Measurements from ENCODE around the gene CLDN4.
A peak's percentile ranks its signal among the peaks of the same experiment; 100 is the strongest.
"Not testable (repeated sequence)": the region's sequence is repeated elsewhere in the genome, so short reads cannot be mapped to it uniquely, and the experiment has no call there.

CLDN4 gene

DNA sequence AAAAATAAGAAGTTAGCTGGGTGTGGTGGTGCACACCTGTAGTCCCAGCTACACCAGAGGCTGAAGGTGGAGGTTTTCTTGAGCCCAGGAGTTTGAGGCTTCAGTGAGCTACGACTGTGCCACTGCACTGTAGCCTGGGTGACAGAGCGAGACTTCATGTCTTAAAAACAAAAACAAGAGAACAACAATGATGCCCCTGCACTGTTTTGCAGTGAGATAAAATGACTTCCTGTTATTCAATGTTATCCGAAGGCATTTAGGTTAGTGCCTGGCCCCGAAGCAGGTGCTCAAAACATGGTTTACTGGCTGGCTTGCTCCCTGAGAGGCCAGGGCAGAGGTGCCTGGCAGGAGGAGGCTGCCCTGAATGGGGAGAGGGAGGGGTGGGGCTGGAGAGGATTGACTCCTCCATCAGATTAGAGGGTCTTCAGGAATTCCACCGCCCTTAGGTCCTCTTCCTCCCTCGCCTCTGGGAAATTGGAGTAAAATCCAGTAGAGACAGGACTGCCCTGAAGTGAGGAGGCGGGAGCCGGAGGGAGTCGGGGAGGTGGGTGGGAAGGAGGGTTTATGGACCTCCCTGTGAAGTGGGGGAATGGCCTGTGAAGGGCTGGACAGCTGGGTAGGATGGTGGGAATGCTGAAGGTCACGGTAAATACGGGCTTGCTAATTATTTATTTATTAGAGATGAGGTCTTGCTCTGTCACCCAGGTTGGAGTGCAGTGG is 6.8 kb upstream of the CLDN4 start:
- no peak for DNase-seq

DNA sequence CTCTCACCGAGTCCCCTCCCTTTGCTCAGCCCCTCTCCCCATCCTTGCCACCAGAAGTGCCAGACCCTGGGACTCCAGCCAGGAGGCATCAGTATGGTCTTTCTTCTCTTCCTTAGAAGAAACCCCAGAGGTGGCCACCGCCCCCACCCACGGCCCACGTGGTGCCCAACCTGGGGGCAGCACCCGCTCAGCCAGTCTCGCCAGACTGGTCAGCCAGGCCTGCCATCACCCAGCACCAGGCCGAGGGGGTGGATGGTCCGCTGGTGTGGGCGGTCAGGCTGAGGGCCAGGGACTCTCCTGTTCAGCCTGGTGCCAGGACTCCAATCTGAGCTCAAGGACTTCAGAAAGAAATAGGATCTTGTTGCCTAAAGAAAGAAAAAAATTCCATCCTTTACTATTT is 5.8 kb upstream of the CLDN4 start:
- DNase-seq: no peak

DNA sequence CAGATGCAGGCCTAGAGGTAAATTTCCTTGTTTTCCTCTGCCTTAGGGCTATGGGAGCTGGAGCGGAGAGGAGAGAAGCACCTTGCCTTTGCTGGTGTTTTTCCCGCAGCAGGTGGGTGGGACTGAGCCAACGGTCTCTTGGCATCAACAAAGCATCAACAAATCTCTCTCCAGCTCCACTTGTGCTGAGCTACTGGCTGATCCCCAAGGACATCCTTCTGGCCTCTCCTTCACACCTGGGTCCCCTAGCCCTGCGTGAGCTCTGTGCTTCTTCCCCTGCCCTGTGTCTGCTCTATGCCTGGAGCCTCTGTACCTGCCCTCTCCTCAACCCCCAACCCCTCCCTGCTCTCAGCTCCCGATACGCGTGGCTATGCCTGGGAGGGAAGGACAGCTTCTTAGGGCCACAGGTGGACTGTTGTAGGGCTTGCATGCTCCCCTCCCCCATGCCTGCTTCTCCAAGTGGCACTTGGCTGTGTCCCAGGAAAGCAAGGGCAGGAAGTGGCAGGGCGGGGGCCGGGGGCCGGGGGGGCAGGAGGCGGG is 3.2 kb upstream of the CLDN4 start:
- no peak for DNase-seq

DNA sequence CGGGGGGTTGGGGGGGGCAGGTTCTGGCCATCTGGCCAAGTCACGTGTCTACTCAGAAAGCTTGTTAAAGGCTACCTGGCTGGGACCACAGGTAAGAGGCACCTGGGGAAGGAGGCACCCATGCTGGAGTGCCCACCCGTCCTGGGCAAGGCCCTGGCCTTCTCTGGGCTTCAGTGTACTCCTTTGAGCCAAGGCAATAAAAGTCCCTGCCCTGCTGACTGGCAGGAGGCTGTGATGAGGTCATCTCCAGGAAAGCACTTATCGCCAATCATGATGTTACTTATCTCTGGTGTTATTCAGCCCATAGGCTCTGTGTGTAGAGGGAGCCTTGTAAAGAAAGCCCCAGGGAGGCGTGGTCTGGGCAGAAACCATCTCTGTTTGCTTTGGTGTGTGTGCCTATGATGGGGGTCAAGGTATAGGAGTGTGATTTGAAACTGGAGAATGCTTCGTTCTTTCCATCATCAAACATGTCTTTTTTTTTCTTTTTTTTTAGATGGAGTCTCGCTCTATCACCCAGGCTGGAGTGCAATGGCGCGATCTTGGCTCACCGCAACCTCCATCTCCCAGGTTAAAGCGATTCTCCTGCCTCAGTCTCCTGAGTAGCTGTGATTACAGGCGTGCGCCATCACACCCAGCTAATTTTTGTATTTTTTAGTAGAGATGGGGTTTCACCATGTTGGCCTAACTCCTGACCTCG is 2.5 kb upstream of the CLDN4 start:
- no peak for DNase-seq

DNA sequence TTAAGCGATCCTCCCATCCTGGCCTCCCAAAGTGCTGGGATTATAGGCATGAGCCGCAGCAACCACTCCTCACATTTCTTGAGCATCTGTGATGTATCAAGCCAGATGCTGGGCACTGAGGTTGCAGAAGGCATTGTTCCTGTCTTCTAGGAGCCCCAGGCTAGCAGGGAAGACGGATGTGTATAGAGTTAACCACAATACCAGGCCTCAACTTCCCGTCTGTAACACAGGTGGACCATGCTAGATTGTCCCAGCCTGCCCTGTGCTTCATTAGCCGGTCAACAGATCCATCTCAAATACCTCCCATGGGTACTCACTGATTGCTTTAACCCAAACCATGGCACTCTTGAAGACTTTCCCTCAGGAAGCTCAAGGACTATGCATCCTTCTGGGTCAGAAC is 1.8 kb upstream of the CLDN4 start:
- DNase-seq: no peak

DNA sequence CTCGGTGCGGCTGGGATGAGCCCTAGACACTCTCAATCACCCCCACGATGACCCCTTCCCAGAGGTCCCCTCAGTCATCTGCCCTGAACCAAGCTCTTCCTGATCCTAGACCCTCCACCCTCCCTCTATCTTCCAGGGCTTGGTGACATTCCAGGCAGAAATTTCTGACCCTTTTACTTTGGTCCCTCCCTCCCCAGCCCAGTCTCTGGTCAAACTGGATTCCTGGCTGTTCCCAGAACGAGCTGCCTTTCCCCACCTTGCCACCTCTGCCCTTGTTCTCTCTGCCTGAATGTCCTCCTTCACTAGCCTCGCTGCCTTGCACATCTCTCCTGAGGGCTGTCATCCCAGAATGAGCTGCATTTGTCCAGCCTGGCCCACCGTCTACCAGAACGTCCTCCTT is 1.3 kb upstream of the CLDN4 start:
- no peak for DNase-seq

DNA sequence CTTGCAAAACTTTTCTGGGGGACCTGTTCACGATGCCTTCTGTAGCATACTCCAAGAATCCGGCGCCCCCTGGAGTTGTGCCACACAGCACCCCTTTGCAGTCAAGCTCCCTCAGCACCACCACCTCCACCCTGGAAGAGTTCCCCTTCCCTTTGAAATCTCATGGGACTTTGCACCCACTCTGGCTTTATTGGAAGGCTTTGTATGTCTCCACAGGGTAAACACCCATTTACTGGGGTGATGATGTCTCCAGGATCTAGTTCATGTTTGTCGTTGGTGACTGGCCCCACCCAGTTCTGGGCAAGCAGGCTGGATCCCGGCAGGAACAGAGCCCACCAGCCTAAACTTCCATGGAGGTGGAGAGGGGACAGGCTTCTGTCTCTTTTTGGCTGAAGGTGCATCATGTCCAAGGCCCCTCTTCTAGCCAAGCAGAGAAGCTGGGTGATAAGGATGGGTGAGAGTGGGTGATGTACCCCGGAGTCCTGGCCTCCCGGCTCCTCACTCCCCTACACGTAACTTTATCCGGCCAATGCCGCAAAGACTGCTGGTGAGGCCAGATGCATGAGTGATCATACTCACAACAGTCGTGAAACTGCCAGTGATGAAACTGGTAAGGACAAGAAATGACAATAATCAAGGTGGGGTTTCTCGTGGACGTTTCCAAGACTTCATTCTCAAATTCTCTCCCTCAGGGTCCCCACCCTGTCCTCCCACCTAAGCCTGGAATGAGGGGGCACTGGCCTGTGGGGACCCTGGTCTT is 695 bp upstream of the CLDN4 start:
- DNase-seq: no peak

DNA sequence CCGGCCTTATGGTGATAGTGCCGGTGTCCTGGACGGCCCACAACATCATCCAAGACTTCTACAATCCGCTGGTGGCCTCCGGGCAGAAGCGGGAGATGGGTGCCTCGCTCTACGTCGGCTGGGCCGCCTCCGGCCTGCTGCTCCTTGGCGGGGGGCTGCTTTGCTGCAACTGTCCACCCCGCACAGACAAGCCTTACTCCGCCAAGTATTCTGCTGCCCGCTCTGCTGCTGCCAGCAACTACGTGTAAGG is 713 bp downstream of the CLDN4 start:
- DNase-seq: no peak

DNA sequence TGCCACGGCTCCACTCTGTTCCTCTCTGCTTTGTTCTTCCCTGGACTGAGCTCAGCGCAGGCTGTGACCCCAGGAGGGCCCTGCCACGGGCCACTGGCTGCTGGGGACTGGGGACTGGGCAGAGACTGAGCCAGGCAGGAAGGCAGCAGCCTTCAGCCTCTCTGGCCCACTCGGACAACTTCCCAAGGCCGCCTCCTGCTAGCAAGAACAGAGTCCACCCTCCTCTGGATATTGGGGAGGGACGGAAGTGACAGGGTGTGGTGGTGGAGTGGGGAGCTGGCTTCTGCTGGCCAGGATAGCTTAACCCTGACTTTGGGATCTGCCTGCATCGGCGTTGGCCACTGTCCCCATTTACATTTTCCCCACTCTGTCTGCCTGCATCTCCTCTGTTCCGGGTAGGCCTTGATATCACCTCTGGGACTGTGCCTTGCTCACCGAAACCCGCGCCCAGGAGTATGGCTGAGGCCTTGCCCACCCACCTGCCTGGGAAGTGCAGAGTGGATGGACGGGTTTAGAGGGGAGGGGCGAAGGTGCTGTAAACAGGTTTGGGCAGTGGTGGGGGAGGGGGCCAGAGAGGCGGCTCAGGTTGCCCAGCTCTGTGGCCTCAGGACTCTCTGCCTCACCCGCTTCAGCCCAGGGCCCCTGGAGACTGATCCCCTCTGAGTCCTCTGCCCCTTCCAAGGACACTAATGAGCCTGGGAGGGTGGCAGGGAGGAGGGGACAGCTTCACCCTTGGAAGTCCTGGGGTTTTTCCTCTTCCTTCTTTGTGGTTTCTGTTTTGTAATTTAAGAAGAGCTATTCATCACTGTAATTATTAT is 1.2 kb downstream of the CLDN4 start:
- no peak for DNase-seq

DNA sequence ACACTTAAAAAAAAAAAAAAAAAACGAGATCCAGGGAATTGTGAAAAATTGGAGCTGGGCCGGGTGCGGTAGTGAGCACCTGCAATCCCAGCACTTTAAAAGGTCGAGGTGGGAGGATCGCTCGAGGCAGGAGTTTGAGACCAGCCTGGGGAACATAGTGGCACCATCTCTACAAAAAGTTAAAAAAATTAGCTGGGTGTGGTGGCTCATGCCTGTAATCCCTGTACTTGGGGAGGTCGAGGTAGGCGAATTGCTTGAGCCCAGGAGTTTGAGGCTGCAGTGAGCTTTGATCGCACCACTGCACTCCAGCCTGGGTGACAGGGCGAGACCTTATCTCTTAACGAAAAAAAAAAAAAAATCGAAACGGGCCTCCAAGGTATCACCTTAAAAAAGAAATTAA is 2.0 kb downstream of the CLDN4 start:
- DNase-seq: no peak

DNA sequence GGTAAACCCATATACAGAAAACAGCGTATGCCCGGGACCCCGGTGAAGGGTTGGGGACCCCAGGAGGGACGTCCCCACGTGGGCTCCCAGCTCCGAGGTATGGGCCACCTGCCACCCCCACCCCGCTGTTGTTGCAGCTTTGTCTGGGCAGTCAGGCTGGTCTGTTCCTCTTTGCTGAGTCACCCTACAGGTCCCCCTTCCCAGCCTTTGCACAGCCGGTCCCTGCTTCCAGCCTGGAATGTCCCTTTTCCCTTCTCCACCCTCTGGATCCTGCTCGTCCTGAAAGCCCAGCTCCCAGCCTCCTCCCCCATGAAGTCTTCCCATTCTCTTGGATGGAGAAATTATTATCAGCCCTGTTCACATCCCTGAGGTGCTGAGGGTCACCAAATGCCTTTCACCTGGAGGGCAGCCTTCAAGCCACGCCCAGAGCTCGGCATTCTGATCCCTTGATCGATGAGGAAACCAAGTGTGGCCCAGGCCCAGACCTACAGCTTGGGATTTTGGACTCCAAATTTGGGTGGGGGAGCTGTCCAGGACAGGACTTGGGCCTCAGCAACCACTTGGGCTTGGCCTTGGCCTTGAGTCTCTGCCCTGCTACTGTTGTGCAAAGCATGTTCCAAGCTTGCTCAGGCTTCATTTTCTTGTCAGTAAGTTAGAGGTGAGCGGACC is 2.6 kb downstream of the CLDN4 start:
- no peak for DNase-seq

DNA sequence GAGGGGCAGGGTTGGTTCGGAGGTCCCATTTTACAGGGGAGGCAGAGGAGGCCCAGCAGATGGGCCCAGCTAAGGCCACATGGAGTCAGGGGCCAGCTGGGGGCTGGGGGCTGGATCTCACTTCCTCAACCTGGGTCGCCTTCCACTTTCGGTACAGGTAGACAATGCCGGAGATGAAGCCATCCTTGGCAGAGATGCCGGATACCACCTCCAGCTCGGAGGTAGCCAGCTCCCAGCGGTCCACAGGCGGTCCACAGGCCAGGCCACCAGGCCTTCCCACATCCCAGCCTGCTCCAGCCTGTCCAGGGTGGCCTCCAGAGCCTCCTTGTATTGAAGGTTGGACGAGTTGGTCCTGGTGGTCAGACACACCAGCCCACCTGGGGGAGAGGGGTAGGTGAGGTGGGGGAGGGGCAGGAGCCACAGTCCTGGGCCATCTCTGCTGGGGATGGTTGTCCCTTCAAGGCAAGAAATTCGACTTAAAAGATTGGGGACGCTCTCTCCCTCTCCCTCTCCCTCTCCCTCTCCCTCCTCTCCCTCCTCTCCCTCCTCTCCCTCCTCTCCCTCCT is 3.9 kb downstream of the CLDN4 start:
- no peak for DNase-seq

DNA sequence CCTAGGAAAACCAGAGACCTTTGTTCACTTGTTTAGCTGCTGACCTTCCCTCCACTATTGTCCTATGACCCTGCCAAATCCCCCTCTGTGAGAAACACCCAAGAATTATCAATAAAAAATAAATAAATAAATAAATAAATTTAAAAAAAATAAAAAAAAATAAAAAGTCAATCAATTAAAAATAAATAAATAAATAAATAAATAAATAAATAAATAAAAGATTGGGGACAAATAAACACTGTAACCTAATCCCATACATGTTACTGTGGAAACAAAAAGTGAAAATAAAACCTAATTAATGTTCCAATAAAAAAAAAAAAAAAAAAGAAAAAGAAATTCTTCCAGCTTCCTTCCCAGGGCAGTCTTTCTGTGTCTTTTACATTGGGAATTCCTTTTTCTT is 6.4 kb downstream of the CLDN4 start:
- not testable (repeated sequence) for DNase-seq

DNA sequence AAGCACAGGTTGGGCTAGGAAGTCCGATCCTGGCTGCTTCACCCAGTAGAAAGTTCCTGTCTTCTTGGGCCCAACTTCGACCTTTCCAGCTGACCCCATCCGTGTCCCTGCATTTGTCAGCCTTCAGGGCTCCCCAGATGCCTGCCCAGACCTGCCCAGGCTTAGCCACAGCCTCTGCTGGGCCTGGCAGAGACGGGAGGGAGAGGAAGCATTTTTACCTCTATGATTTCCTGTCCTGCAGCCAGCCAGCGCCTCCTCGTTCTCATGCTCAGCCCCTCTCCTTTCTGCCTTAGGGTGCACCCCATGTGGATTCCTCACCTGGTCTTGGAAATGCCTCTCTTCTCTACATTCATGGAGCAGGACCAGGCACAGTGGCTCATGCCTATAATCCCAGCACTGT is 7.8 kb downstream of the CLDN4 start:
- DNase-seq: no peak

DNA sequence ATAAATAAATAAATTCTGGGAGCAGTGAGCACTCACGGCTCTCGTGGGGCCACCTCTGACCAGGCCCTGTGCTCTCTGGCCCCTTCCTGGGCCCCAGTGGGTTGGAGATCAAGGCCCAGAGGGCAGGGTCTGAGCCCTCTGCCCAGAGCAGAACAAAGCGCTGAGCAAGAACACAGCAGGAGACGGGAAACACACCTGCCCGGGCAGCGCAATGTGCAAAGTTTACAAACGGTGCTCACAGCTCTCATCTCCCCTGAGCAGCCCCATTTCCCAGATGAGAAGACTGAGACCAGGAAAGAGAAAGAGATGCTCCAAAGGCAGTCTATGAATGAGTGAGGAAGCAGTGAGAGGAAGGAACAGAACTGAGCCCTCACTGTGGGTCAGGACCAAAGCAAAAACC is 8.5 kb downstream of the CLDN4 start:
- DNase-seq: no peak

DNA sequence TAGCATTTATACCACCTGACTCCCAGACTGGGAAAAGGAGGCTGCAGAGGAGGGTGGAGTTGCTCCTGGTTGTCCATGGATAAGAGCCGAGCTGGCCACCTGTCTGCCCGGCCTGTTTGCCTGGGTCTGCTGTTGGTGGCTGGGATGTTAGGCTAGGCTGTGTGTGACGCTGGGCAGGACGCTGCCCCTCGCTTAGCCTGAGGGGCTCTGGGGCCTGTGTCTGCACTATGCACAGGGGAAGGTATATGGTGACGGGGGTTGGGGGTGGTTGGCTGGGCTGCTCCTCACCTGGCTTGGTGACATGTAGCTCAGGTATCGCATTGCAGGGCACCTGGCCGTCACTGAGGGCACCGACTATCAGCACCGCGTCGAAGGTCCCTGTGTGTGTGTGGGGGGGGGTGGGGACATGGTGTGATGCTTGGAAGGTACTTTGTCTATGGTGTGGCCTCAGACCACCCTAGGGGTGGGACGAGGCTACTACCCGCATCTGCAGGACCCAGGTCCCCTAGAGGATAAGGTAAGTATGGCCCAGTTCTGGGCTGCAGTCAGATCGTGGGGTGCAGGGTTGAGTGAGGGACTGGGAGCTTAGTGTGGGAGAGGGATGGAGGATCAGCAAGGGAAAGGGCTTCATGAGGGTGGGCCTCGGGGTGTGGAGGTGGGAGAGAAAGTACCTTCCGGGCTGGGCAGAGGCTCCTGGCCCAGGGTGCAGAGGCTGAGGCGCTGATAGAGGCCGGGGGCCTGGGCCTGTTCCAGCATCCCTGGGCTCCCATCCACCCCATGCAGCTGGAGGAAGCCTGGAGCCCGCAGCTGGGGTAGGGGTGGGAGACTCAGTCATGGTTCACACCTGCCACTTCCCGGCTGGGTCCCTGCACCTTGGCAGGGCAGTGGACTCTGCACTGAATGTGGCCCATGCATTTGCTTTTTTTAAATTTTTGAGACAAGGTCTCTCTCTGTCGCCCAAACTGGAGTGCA is 9.2 kb downstream of the CLDN4 start:
- DNase-seq: no peak

DNA sequence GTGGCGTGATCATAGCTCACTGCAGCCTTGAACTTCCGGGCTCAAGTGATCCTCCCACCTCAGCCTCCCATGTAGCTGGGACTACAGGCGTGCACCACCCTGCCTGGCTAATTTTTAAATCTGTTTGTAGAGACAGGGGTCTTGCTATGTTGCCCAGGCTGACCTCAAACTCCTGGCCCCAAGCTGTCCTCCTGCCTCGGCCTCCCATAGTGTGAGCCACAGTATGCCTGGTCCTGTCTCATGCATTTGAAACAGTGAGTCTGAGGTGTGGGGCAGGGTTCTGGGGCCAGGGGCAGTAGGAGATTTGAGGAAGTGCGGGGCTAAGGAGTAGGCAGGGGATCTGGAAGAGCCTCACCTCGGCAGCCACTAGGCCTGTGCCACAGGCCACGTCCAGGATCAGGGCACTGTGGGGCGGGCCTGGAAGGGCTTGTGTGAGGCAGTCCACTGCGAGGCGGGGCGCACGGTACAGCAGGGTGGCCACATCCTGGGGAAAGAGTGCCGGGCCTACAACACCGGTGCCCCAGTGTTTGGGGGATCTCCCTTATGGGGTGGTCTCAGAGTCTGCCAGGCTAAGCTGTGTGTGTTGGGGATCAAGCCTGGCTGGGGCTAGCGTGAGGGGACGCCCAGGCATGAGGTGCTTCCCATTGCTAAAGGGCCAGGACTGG is 10.1 kb downstream of the CLDN4 start:
- DNase-seq: no peak

DNA sequence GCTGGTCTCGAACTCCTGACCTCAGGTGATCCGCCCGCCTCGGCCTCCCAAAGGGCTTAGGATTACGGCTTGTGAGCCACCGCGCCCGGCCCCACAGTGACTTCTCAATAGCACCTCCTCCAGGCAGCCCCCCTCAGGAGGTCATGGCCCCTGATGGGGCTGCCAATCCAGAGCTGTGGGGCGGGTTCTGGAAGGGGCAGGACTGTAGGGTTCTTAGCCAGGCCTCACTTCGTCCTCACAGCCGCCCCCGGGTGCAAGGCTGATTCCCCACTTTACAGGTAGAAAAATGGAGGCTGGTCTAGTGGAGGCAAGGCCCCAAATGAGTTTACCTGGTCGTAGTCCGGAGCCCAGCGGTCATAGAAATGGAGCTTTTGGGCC is 10.9 kb downstream of the CLDN4 start:
- no peak for DNase-seq

DNA sequence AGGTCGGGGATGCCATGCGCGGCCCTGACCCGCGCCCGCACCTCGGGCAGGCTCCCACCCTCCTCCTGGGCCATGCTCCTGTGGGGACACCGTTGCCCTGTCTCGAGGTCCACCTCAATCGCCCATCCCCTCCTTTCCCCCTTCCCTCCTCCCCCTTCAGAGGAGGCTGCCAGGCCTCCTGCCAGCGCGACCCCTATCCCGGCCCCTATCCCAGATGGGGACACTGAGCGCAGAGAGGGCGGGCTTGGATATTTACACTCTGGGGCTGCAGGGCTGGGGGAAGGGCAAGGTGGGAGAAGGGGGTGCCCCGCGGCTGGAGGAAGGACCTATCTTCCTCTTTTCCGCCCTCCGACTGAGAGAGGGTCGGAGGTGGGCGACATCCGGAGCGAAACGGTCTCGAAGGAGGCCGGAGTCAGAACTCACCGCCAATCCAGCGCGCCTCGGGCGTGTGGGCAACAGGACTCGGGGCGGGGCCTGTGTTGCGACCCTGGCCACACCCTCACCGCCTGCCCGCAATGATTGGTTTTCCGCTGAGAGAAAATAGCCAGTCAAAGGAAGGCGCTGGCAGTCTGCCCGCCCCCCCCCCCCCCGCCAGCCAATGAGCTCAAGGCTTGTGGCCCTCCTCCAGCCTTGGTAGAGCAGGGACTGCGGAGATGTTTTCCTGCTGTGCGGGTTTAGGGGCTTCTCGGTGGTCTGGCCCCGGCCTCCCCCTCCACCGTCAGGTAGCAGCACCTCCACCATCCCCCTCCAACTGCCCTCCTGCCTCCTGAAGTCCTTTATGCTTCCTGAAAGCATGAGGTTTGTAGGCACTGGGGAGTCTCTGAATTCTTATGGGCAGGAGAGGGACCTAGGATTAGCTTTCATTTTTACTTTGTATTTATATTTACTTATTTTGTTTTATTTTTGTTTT is 11.5 kb downstream of the CLDN4 start, which contains the start of gene METTL27:
Gene METTL27, minus strand, starts transcription at position 450 of the 910 bp plus-strand sequence. Its CDS starts 376 bp downstream, at position 74.
- DNase-seq: peak; percentile 83
